HG03571 (cell line): ENCODE measurements around the gene FAM180A.
"Not testable (repeated sequence)": the region's sequence is repeated elsewhere in the genome, so short reads cannot be mapped to it uniquely, and the experiment has no call there.

Source experiments
- ATAC-seq: cut with Tn5 transposase; IDR thresholded peaks from one replicate; pipeline ENCODE4 v1.9.1; 2021; ENCODE audit not compliant: unreplicated experiment

Gene FAM180A

GRCh38 chr7:135715055-135715522 is 33.5 kb downstream of the FAM180A start:
- no peak for ATAC-seq

DNA sequence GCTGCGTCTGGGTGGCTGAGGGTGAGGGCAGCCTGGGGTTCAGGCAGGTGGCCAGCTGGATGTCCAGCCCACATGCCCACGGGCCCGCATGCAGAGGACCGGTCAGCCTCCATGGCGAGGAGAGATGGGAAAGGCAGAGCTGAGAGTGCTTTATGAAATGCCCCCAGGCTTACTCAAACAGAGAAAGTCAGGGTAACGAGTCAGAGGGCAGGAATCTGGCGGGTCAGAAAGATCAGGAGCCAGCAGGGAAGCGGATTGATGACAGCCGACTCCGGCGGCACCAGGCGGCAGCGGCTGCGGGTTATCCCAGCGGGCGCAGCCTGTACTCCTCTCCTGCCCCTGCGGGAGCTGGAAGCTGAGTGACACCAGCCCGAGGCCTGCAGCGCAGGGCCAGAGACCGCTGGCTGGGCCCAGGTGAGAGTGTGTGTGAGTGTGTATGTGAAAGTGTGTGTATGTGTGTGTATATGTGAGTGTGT is 34.0 kb downstream of the FAM180A start:
- ATAC-seq: no peak

GRCh38 chr7:135713836-135714470 is 34.7 kb downstream of the FAM180A start:
- no peak for ATAC-seq

GRCh38 chr7:135712796-135713195 is 35.8 kb downstream of the FAM180A start:
- ATAC-seq: no peak

DNA sequence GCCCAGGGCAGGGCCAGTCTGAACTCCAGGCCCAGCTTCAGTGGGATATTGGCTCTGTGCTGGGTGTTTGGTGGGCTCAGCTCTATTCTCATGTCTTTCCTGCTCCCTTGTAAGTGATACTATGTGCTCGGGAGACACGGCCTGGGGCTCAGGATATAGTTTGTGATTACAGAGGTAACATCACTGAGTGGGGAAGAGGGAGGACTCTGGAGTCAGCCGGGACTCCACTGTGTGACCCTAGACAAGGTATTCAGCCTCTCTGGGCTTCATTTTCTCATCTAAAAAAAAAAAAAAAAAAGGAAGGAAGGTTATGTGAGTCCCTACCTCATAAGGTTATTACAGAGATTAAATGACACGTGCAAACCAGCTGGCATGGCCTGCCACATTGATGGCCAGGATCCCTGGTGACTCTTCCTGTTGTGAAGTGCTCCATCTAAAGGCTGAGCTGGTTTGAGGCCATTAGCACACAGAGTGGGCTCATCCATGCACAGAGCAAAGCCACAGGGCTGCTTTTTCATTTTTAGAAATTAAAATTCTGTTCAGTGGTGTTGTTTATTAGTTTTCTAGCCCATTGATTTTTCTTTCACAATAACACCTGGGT is 36.3 kb downstream of the FAM180A start:
- ATAC-seq: no peak

DNA sequence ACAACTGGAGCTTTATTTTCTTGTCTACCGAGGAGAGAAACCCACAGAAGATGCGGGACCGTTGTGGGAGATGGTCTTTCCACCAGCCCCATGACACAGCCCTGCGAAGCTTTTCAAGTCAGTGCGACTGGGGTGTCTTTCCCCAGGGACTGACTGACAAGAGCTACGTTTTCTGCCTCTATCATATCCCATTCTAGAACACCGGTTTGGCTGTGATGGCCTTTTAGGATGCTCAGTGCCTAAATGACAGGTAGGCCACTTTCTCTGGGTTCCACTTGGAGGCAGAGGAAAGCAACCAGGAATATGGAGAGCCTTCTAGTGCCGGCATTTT is 37.5 kb downstream of the FAM180A start:
- no peak for ATAC-seq

GRCh38 chr7:135710417-135711138 is 38.0 kb downstream of the FAM180A start:
- ATAC-seq: no peak

GRCh38 chr7:135709508-135709907 is 39.1 kb downstream of the FAM180A start:
- no peak for ATAC-seq

GRCh38 chr7:135708041-135708440 is 40.6 kb downstream of the FAM180A start:
- no peak for ATAC-seq

- ATAC-seq: no peak
These were observed 41.0 kb downstream of the FAM180A start for GRCh38 chr7:135707570-135707966.

- no peak for ATAC-seq
These were observed 41.6 kb downstream of the FAM180A start for GRCh38 chr7:135706858-135707569.

GRCh38 chr7:135706038-135706742 is 42.4 kb downstream of the FAM180A start:
- ATAC-seq: no peak

- ATAC-seq: no peak
These were observed 43.9 kb downstream of the FAM180A start for GRCh38 chr7:135704698-135705097.

DNA sequence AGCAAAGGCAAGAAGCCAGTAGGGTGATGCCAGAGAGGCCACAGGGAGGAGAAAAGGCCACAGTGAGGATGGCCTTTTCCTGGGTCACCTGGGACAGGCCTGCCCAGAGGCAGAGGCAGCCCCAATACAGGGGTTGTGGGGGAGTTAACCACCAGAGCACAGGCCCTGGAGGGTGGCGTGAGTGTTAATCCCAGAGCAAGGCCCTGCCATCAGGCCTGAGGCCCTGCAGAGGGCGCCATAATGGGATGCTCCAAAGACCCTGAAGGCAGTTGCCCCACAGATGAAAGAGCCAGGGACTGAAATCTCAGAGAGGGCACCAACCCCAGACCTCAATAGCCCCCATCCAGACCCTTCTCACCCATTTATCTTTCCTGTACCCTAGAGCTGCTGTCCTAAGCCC is 44.5 kb downstream of the FAM180A start:
- ATAC-seq: no peak

GRCh38 chr7:135697276-135698049 is 51.1 kb downstream of the FAM180A start:
- ATAC-seq: no peak

GRCh38 chr7:135693558-135693957 is 55.1 kb downstream of the FAM180A start:
- no peak for ATAC-seq

DNA sequence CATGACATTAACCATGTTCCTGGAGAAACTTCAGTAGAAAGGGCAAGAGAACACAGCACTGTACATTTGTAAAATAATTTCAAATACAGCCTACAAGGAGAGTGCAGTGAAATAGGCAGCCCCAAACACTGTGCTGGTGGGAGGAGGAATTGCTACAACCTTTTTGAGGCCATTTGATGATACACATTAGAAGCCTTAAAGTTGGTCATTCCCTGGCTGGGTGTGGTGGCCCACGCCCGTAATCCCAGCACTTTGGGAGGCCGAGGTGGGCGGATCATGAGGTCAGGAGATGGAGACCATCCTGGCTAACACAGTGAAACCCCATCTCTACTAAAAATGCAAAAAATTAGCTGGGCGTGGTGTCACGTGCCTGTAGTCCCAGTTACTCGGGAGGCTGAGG is 56.0 kb downstream of the FAM180A start:
- not testable (repeated sequence) for ATAC-seq

DNA sequence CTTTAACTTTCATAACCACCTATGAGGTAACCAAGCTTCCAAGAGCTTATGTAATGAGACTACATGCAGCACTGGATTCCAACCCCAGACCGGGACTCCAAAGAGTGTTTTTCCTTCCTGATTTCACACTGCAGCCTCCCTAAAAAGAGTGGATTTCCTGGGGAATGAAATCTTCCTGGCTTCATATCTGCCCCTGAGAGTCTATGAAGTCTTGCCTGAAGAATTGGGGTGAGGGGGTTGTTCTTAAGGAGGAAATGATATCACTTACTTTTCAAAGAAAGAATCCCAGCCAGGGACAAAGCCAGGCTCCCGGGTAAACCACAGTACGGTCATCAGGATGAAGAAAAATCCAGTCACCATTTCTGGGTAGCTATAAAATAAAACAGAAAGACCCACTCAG is 56.6 kb downstream of the FAM180A start:
- no peak for ATAC-seq

- no peak for ATAC-seq
These were observed 58.0 kb downstream of the FAM180A start for GRCh38 chr7:135690566-135690965.

GRCh38 chr7:135687466-135687865 is 61.1 kb downstream of the FAM180A start:
- no peak for ATAC-seq
